Endothelial cell of umbilical vein (primary cell): ENCODE results near the gene PRR20B.

Experiments
- EZH2 ChIP-seq: IDR thresholded peaks from 2 replicates; pipeline ENCODE4 v1.6.1; 2012; ENCODE audit warnings: borderline replicate concordance, low read depth, mild to moderate bottlenecking, moderate library complexity, low read length, inconsistent platforms; ENCODE audit not compliant: severe bottlenecking
- FOS ChIP-seq: IDR thresholded peaks from 2 replicates; pipeline ENCODE4 v1.6.1; 2011; ENCODE audit warnings: mild to moderate bottlenecking, low read length, moderate library complexity, borderline replicate concordance; ENCODE audit not compliant: insufficient read depth
- GATA2 ChIP-seq: IDR thresholded peaks from 2 replicates; pipeline ENCODE4 v1.7.0; 2011; ENCODE audit warnings: low read depth, mild to moderate bottlenecking, moderate library complexity, mixed read lengths, low read length; ENCODE audit not compliant: insufficient read length, insufficient read depth
- JUN ChIP-seq: IDR thresholded peaks from 2 replicates; pipeline ENCODE4 v1.6.1; 2011; ENCODE audit warnings: borderline replicate concordance, low read depth; ENCODE audit not compliant: insufficient read length, insufficient read depth
- MYC ChIP-seq: IDR thresholded peaks from one replicate; pipeline ENCODE4 v1.6.1; 2011; ENCODE audit warnings: mild to moderate bottlenecking, low read depth, low read length
- POLR2A ChIP-seq: IDR thresholded peaks from 2 replicates; pipeline ENCODE4 v1.6.1; 2012; ENCODE audit warnings: low read depth, mild to moderate bottlenecking, control low read depth, low read length
- POLR2AphosphoS5 ChIP-seq: IDR thresholded peaks from 2 replicates; pipeline ENCODE4 v1.6.1; 2012; ENCODE audit warnings: low read depth, mild to moderate bottlenecking, control low read depth, low read length, moderate library complexity; ENCODE audit not compliant: insufficient read depth
- TF ChIP-seq, protein P1 (sequence below), 2 donors: IDR thresholded peaks; 1 replicate in 1 of 2; 2 replicates in 1 of 2; pipeline ENCODE4 v1.5.1; 2011; ENCODE audit warnings: low read length in 2 of 2, mild to moderate bottlenecking in 2 of 2, moderate library complexity in 2 of 2, control low read depth in 1 of 2, inconsistent platforms in 1 of 2, low read depth in 1 of 2; ENCODE audit not compliant: insufficient read depth in 1 of 2; ENCODE audit errors: extremely low read depth in 1 of 2
- TF ChIP-seq, protein P2 (sequence below): IDR thresholded peaks from 2 replicates; pipeline ENCODE4 v1.6.1; 2011; ENCODE audit not compliant: insufficient read depth, insufficient read length

DNA sequence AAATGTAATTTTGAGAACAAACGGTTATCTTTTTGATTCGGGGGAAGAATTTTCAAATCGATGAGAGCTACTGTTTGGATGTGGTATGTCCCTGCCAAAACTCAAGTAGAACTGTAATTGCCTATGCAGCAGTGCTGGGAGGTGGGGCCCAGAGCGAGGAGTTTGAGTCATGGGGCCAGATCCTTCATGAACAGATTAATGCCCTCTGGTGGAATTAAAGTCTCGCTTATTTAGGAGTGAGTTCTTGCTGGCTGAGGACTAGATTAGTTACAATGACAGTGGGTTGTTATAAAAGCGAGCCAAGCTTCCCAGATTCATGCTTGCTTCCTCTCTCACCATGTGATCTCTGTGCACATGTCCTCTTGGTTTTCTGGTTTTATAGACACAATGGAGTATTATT, 18.4 kb upstream of the PRR20B start:
- TF ChIP-seq POLR2A (no peak), GATA2 (no peak), EZH2 (no peak), POLR2AphosphoS5 (no peak), MYC (no peak), FOS (no peak), JUN (no peak)
- TF ChIP-seq, protein P1, sequence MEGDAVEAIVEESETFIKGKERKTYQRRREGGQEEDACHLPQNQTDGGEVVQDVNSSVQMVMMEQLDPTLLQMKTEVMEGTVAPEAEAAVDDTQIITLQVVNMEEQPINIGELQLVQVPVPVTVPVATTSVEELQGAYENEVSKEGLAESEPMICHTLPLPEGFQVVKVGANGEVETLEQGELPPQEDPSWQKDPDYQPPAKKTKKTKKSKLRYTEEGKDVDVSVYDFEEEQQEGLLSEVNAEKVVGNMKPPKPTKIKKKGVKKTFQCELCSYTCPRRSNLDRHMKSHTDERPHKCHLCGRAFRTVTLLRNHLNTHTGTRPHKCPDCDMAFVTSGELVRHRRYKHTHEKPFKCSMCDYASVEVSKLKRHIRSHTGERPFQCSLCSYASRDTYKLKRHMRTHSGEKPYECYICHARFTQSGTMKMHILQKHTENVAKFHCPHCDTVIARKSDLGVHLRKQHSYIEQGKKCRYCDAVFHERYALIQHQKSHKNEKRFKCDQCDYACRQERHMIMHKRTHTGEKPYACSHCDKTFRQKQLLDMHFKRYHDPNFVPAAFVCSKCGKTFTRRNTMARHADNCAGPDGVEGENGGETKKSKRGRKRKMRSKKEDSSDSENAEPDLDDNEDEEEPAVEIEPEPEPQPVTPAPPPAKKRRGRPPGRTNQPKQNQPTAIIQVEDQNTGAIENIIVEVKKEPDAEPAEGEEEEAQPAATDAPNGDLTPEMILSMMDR (IDR thresholded peaks at IDR 0.05; ENCODE audit: extremely low read depth in 1 of 2, insufficient read depth in 1 of 2, low read depth in 1 of 2, low read length in 2 of 2), result no peak
- TF ChIP-seq, protein P2, sequence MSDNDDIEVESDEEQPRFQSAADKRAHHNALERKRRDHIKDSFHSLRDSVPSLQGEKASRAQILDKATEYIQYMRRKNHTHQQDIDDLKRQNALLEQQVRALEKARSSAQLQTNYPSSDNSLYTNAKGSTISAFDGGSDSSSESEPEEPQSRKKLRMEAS, result no peak
